ENCODE data around the gene SCCPDH. TPM values are rescaled to one million over a fixed set of nuclear protein-coding genes. Genes with fewer than 3 reads are reported as not detected.

The SCCPDH gene
- total and polyA plus RNA-seq, 2 of the 13 experiments (the other 11 are each of a cell fraction or from before 2014, with no cell fraction given): 36.7 to 62.3 TPM

GRCh38 chr1:246699095-246699735 lies 25.0 kb upstream of the SCCPDH start (continued):
- peak; percentile 14; the same call in 1 of the 2 replicates for TF ChIP-seq ARID4A (CRISPR knock-in tag; IDR thresholded peaks at IDR 0.05; ENCODE audit: borderline replicate concordance)
- TF ChIP-seq NFE2L2 (IDR thresholded peaks at IDR 0.05; ENCODE audit: low read length): no peak
- TF ChIP-seq ZNF331 (CRISPR knock-in tag; IDR thresholded peaks at IDR 0.05): no peak
- TF ChIP-seq ZNF782 (CRISPR knock-in tag; IDR thresholded peaks at IDR 0.05; ENCODE audit: borderline replicate concordance): no peak
- no peak for TF ChIP-seq PAWR (CRISPR knock-in tag; IDR thresholded peaks at IDR 0.05; ENCODE audit: borderline replicate concordance)
- no peak for TF ChIP-seq ZNF615 (CRISPR knock-in tag; IDR thresholded peaks at IDR 0.05; ENCODE audit: borderline replicate concordance)
- no peak; the same call in 1 of the 2 replicates for TF ChIP-seq ZFP36L1 (CRISPR knock-in tag; IDR thresholded peaks at IDR 0.05)
- TF ChIP-seq ZNF672 (CRISPR knock-in tag; IDR thresholded peaks at IDR 0.05): no peak
- TF ChIP-seq HMGA1 (CRISPR knock-in tag; conservative IDR thresholded peaks at IDR 0.05): no peak
- TF ChIP-seq TFDP2 (CRISPR knock-in tag; IDR thresholded peaks at IDR 0.05): no peak
- TF ChIP-seq PHF8 (CRISPR knock-in tag; IDR thresholded peaks at IDR 0.05): no peak
- no peak for TF ChIP-seq SMAD9 (CRISPR knock-in tag; IDR thresholded peaks at IDR 0.05)
- 0 out of 2 replicates have a peak, but pooled peaks have one; percentile 21 for TF ChIP-seq HMG20B (CRISPR knock-in tag; conservative IDR thresholded peaks at IDR 0.05)
- TF ChIP-seq RNF2 (conservative IDR thresholded peaks at IDR 0.05; ENCODE audit: low read depth): no peak
- no peak for TF ChIP-seq THAP8 (CRISPR knock-in tag; IDR thresholded peaks at IDR 0.05; ENCODE audit: borderline replicate concordance)
- TF ChIP-seq HMG20A (CRISPR knock-in tag; IDR thresholded peaks at IDR 0.05; ENCODE audit: borderline replicate concordance): peak; percentile 16; the same call in 1 of the 2 replicates
- no peak for TF ChIP-seq SRSF9 (IDR thresholded peaks at IDR 0.05; ENCODE audit: borderline replicate concordance, insufficient read depth, low read depth, low read length, poor library complexity, severe bottlenecking)
- TF ChIP-seq MAFF (IDR thresholded peaks at IDR 0.05; ENCODE audit: low read depth, low read length): no peak
- TF ChIP-seq ZNF329 (CRISPR knock-in tag; IDR thresholded peaks at IDR 0.05; ENCODE audit: low read depth): no peak
- TF ChIP-seq TAF1 (CRISPR knock-in tag; IDR thresholded peaks at IDR 0.05): no peak
- no peak for TF ChIP-seq ZNF576 (CRISPR knock-in tag; IDR thresholded peaks at IDR 0.05)
- no peak for TF ChIP-seq GTF3A (CRISPR knock-in tag; conservative IDR thresholded peaks at IDR 0.05)
- no peak for TF ChIP-seq NRL (CRISPR knock-in tag; IDR thresholded peaks at IDR 0.05; ENCODE audit: borderline replicate concordance)
- no peak for TF ChIP-seq TGIF2 (CRISPR knock-in tag; IDR thresholded peaks at IDR 0.05)
- no peak for TF ChIP-seq SYNCRIP (IDR thresholded peaks at IDR 0.05; ENCODE audit: insufficient read depth, low read depth, low read length)
- no peak for TF ChIP-seq KDM6A (CRISPR knock-in tag; IDR thresholded peaks at IDR 0.05; ENCODE audit: low read depth)

All from HepG2 (cell line).